ENCODE data around the gene OR52D1.

The OR52D1 gene

DNA sequence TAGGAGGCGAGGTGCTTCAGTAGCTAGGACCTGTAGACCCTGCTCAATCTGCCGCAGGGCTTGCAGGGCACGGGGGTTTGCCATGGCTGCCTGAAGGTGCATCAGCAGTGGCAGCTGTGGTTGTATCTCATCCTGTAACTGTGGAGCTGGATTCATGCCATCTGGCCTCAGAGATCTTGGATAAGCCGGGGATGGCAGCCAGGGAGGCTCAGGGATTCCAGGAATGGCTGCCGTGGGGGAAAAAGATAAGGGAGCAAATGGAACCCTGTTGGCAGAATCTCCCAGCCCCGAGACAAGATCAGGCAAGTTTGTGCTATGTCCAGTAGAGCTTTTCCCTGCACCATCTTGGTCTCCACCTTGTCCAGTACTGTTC is 19.4 kb downstream of the OR52D1 start:
- TF ChIP-seq, protein P1, sequence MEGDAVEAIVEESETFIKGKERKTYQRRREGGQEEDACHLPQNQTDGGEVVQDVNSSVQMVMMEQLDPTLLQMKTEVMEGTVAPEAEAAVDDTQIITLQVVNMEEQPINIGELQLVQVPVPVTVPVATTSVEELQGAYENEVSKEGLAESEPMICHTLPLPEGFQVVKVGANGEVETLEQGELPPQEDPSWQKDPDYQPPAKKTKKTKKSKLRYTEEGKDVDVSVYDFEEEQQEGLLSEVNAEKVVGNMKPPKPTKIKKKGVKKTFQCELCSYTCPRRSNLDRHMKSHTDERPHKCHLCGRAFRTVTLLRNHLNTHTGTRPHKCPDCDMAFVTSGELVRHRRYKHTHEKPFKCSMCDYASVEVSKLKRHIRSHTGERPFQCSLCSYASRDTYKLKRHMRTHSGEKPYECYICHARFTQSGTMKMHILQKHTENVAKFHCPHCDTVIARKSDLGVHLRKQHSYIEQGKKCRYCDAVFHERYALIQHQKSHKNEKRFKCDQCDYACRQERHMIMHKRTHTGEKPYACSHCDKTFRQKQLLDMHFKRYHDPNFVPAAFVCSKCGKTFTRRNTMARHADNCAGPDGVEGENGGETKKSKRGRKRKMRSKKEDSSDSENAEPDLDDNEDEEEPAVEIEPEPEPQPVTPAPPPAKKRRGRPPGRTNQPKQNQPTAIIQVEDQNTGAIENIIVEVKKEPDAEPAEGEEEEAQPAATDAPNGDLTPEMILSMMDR (IDR thresholded peaks at IDR 0.05; ENCODE audit: control extremely low read depth, extremely low read depth, low read depth, missing control alignments): no peak
- ChIA-PET CTCF (interaction anchor here (2.2 kb wide), 1 partner anchor 32 kb away, joined by 6 read pairs; no protein-coding TSS in a partner anchor), POLR2A (no interaction called here)
- no peak for DNase-seq (ENCODE audit: extremely low spot score)

GRCh38 chr11:5508605-5509004 is 20.1 kb downstream of the OR52D1 start:
- no peak for DNase-seq (ENCODE audit: extremely low spot score)
- ChIA-PET POLR2A (no interaction called here), CTCF (interaction anchor here (1.1 kb wide), 1 partner anchor 9 kb away, joined by 3 read pairs; no protein-coding TSS in a partner anchor)
- TF ChIP-seq, protein P1 (IDR thresholded peaks at IDR 0.05; ENCODE audit: control extremely low read depth, extremely low read depth, low read depth, missing control alignments): no peak

DNA sequence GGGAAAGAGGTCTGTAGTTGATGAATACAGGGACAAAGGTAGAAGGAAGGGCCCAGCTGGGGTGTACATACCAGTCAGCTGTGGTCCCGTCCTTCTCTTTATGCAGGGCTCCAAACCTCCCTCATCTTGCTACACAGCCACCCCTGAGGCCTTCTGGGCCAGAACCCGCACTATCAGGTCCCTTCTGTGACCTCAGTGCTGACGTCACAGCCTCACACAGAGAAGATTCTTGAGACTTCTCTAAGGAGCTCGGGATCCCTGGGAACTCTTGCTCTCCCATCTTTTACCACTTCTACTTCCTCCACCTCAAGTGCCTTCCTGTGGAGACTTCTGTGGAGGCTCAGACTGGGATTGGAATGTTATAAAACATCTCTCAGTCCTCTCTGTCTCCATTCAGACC is 21.3 kb downstream of the OR52D1 start, which contains the start of gene UBQLN3:
UBQLN3 (minus strand) TSS at position 155 of the 400 bp plus-strand sequence. CDS start 399 bp downstream, outside the sequence.
- ChIA-PET CTCF (interaction anchor here (0.7 kb wide), 1 partner anchor 9 kb away, joined by 3 read pairs; no protein-coding TSS in a partner anchor), POLR2A (no interaction called here)
- no peak for DNase-seq (ENCODE audit: extremely low spot score)
- TF ChIP-seq, protein P1 (IDR thresholded peaks at IDR 0.05; ENCODE audit: control extremely low read depth, extremely low read depth, low read depth, missing control alignments): no peak

- ChIA-PET POLR2A (no interaction called here), CTCF (interaction anchor here (1.4 to 2.1 kb wide), 5 partner anchors 12 to 85 kb away, joined by 4 to 5 read pairs (median 5); no protein-coding TSS in a partner anchor)
- DNase-seq (ENCODE audit: extremely low spot score): no peak
- TF ChIP-seq, protein P1 (IDR thresholded peaks at IDR 0.05; ENCODE audit: control extremely low read depth, extremely low read depth, low read depth, missing control alignments): no peak
Observed at GRCh38 chr11:5514841-5515240, 26.4 kb downstream of the OR52D1 start.

DNA sequence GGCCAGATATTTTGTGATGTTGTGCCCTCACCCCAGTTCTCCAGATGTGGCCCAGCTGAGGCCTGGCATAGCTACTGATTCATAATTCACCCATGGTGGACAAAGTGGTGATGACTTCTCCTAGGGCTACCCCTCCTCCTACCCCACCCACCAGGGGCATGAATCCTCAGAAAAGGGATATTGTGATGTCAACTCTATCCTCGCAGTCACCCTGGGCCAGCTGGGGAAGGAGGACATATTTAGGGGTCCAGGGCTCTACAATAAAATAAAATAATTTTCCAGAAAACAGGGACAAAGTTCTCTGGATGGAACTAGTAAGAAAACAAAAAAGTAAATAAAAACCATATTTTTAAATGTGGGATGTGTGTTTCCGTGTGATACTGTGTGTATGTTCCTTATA is 28.1 kb downstream of the OR52D1 start, which contains the start of gene UBQLNL:
UBQLNL (minus strand) TSS at position 101 of the 400 bp plus-strand sequence. CDS start 258 bp downstream, outside the sequence.
- ChIA-PET POLR2A (no interaction called here), CTCF (interaction anchor here (1.0 to 1.6 kb wide), 3 partner anchors 10 to 40 kb away, joined by 3 to 4 read pairs (median 4); no protein-coding TSS in a partner anchor)
- TF ChIP-seq, protein P1 (IDR thresholded peaks at IDR 0.05; ENCODE audit: control extremely low read depth, extremely low read depth, low read depth, missing control alignments): no peak
- DNase-seq (ENCODE audit: extremely low spot score): no peak

- POLR2A ChIA-PET: no interaction called here
- no peak for DNase-seq (ENCODE audit: extremely low spot score)
- TF ChIP-seq, protein P1 (IDR thresholded peaks at IDR 0.05; ENCODE audit: control extremely low read depth, extremely low read depth, low read depth, missing control alignments): no peak
- CTCF ChIA-PET: no interaction called here
Observed at GRCh38 chr11:5521540-5521939, 33.1 kb downstream of the OR52D1 start.
